Iris pigment epithelial cell (primary cell): ENCODE data around the gene XPNPEP3.
"Not testable (repeated sequence)": the region's sequence is repeated elsewhere in the genome, so short reads cannot be mapped to it uniquely, and the experiment has no call there.

Source experiments
- DNase-seq: peaks from one replicate; pipeline ENCODE4 v3.0.0-alpha.2; 2011; ENCODE audit warnings: low read depth

The XPNPEP3 gene

DNA sequence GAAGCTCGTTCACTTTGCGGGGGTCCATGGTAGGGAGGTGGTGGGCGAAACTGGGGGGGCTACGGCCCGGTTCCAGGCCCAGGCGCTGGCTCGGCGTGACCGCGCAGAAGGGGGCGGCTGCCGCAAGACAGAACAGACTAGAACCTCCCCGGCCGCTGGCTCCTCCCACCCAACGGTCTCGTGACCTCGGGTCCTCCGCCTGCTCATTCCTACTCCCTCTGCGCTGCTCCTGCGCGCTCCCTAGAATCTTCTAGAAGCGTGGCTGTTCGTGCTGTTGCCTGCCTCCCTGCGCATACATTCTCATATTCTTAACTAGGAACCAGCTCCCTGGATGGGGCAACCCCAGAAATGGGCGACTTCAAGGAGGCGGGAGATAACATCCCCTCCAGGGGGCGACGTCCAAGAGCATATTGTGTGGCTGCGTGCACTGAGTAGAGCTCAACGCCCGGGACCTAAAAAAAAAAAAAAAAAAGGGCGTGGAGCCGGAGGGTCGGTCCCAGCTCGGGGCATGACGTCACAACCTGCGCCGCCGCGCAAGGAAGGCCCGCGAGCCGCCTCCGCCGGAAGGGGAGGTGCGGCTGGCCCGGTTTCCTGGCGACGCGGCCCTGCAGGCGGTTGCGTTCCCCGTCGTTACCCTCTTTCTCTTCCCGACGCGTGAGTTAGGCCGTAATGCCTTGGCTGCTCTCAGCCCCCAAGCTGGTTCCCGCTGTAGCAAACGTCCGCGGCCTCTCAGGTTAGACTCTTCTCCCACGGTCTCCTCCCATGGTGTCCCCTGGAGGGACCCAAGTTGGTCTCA is at the start of gene XPNPEP3, which contains the start of gene ST13:
Gene XPNPEP3 (plus strand): TSS at position 636 of the 796 bp plus-strand sequence. CDS start 34 bp downstream, at position 670.
Gene ST13 (minus strand): TSS at position 127 of the 796 bp plus-strand sequence. CDS start 99 bp downstream, at position 28.
- DNase-seq, result peak; percentile 97

DNA sequence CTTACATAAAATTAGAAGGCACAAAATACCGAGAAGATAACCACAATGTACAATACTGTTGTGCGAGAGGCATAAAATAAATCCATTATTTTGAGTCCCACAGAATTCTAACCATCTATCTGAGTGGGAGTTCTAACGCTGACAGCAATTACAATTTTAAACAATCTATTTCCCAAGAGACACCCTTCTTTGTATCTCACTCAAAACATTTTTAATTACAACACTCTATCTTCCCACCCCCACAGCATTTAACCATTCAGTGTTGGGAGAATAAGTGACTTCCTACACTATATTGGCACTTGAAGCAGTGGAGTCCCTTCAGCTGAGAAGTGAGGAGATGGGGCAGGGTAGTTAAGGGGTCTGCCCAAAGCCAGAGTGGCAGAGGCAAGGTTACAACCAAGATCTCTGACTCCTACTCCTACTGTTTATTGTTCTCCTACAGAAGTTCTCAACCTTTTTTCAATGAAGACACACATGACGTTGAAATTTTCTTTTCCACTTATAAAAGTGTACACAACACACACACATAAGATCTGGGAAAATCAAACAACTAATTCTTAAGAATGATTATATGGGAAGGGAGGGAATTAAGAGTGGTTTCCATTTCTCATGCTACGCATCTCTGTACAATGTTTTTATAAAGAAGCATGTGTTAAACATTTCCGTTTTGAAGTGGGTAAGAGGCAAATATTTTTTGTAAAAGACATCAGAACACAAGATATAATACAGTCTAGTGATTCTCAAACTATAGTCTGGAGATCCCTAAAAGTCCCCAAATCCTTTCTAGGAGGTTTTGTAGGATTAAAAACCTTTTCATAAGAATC is 48.7 kb upstream of the XPNPEP3 start:
- peak; percentile 25 for DNase-seq

DNA sequence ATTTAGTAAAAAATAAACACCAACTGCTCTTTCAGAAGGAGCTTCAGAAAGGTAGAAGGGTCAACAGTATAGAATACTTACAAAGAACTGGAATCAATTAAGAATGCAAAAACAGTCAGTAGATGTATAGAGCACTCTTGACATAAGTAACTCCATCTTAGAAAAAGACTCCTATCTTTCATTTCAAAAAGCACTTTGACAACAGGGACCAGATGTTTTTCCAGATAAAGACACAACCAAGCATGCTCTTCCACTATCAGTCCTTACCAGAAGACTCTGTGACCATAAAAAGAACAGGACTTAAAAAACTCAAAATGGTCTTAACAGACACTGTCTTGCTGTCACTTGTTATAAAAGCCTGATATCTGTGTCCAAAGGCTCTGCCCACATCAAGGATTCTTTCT is 43.0 kb upstream of the XPNPEP3 start:
- DNase-seq, result no peak

DNA sequence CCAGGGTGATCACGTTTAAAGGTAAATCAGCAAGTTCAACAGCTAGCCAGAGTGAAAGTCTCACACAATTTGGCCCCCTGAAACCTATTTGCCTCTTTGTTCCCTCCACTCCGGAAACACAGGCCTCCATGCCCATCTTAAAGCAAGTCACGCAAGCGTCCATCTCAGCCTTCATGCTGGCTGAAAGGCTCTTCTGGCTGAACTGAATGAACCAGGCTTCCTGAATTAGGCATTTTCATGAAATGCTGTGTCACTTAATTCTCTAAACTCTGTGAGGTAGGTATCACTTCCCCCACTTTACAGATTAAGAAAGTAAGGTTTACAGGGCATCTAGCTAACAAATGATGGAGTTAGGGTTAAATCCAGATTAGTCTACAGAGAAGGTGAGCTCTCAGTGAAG is 39.2 kb upstream of the XPNPEP3 start:
- DNase-seq, result no peak

DNA sequence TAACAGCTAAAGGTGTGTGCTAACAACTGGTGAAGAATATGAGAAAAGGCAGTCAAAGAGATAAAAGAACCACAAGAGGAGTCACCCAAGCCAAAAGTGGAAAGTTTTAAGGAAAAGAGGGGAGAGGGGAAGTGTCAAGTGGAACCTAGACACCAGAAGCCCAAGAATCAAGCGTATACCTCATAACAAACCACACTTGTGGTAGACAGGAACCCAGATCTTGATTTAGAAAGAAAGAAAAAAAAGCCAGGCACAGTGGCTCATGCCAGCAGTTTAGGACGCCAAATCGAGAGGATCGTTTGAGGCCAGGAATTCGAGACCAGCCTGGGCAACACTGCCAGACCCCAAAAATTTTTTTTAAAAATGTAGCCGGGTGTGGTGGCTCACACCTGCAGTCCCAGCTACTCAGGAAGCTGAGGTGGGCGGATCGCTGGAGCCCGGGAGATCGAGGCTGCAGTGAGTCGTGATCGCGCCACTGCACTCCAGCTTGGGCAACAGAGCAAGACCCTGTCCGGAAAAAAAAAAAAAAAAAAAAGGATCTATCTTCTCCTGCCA is 38.7 kb upstream of the XPNPEP3 start:
- no peak for DNase-seq

DNA sequence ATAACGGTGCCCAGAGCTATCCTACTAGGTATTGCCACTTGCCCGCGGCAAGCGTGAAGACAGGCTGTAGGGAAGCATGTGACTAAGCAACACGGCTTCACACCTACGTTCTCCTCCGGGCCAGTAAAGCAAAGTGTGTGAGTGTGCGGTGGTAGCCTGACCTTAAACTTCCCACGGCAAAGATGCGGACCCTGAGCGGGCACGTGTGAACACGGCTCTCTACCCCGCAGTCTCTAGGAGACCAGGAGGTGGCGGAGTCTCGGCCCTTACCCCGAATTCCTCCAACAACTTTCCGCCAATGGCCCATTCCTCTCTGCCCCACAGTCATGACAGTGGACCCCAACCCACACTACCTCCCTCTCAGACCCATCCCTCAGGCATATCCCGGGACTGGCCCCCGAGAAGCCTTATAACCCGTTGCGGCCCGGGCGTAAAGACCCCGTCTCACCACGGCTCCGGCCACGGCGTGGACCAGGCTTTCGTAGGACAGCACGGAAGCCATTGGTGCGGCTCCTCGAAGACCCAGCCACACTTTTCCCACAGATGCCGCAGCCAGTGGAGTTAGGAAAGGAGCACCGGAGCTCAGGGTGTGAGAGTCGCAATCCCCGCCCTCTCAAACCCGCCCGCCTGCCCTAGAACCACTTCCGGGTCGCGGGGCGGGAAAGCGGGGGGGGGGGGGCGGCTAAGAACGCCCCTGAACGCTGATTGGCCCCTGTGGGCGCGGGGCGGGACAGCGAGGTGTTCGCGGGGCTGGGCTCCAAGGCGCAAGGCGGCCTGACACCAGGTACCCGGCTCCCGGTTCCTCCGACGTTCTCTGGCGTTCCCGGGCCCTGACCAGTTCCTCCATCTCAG is 38.0 kb upstream of the XPNPEP3 start, which contains the start of gene SLC25A17:
Gene SLC25A17 (minus strand): TSS at position 600 of the 852 bp plus-strand sequence. CDS start 98 bp downstream, at position 502.
- DNase-seq, result peak; percentile 82

DNA sequence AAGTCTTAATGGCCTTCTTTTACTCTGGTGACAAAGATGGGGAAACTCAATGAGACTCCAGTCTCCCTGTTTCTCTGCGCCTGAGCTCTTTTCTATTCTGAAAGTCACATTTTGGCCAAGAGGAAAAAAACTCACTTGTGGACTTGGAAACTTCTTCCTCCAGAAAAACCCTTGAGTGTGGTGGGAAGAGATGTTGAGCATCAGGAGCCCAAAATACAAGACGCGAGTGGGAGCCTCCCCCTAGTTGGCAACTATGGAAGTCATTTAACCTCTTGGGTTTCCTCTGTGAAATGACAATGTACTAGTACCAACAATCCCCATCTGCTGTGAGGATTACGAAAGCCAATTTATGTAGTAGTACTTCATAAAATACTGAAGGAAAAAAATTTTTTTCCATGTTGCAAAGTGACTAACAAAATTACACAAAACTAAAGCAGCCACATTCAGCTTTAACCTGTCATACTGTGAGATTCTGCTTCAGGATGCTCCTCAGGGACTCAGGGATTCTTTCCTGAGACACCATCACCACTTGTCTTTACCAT is 37.3 kb upstream of the XPNPEP3 start:
- peak; percentile 44 for DNase-seq

DNA sequence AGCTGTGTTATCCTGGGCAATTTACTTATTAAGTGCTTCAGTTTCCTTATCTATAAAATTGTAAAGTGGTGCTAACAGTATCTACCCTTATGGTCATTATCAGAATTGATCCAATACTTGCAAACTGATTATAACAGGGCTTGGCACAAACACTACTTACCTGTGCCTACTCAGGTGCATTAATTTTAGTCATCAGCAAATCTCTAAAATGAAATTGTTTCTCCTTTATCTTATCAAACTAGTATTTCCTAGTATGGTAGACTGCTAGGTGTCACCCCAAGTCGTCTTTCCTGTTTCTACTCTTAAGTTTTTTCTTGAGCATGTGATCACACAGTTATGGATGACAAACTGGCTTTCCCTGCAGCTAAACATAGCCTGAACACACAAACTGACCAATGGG is 33.5 kb upstream of the XPNPEP3 start:
- no peak for DNase-seq

DNA sequence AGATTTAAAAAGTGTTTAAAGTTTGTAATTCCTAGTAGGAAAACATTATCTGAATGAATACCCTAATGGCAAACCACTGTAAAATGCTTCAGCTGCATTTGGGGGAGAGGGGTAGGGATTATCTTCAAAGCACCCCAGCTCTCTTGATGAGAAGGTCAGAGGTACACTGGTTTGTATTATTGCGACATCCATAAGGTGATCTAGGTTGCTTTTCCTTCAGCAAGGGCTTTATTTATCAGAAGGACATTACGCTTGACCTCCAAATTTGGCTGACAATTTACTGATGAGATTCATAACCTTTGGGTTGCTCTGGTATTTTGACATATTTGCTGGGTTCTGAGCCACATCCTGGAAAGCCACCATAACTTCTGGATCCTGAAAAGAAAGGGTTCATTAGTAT is 30.7 kb upstream of the XPNPEP3 start:
- not testable (repeated sequence) for DNase-seq

DNA sequence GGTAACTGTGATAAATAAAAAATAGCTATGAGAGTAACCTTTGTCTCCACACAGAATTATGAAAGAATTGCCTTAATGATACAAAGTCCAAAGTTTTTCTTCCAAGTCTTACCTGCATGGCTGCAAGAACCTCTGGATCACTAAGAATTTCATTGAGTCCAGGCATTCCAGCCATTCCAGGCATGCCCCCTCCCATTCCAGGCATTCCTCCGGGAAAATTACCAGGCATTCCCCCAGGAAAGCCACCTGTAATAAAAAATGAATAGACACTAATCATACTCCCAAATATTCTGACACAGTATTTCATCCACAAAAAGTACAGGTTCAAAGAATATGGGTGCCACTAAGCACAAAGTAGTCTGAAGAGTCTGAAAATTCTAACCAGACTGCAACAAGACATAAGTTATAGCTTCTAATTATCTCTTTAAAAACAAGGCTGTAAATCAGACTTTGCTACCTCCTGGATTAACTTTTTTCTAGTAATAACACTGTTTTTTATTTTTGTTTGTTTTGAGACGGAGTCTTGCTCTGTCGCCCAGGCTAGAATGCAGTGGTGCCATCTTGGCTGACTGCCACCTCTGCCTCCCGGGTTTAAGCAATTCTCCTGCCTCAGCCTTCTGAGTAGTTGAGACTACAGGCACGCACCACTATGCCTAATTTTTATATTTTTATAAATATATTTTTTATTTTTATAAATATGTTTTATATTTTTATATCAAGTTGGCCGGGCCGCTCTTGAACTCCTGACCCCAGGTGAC is 29.8 kb upstream of the XPNPEP3 start:
- DNase-seq, result no peak

DNA sequence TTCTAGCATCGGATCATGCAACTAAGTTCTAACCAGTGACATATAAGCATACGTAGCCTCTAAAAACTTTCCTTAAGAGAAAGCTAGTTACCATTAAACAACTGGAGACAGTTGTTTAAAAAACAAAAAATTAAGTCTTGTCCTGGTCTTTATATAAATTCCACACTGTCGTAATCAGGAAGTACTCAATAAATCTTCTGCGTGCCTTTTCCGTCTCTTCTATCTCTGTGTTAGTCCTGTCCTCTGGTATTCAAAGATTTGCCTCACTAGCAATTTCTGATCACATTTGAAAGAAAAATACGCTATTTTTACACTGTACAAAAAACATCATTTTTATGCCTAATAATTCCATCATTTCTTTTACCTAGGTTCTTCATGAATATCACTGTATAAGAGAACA is 27.8 kb upstream of the XPNPEP3 start:
- no peak for DNase-seq

DNA sequence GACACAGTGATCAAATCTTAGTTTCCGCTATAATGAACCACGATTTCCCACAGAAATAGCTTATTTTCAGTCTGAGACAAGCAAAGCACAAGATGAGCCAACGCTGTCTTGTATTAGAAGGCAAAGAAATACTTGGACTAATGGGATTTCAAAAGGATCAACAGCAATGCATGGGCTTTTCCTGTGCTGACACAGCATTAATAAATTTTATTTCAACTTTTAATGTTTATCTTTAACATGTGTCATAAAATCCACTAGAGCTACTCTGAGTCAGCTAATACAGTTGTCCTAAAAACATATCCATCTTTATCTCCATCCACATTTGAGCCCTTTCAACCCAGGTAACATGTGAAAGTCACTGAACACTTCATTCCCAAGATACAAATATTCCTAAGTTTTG is 22.3 kb upstream of the XPNPEP3 start:
- no peak for DNase-seq

DNA sequence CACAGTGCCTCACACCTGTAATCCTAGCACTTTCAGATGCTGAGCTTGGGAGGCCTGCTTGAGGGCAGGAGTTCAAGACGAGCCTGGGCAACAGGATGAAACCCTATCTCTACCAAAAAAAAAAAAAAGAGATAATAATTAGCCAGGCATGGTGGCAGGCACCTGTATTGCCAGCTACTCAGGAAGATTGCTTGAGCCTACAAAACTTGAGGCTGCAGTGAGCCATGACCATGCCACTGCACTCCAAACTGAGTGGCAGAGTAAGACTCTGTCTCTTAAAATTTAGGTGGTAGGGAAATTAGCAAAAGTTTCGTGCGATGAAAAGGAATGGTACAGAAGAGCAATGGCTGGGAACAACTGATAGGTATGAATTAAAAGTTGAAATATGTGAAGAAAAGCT is 18.5 kb upstream of the XPNPEP3 start:
- no peak for DNase-seq

DNA sequence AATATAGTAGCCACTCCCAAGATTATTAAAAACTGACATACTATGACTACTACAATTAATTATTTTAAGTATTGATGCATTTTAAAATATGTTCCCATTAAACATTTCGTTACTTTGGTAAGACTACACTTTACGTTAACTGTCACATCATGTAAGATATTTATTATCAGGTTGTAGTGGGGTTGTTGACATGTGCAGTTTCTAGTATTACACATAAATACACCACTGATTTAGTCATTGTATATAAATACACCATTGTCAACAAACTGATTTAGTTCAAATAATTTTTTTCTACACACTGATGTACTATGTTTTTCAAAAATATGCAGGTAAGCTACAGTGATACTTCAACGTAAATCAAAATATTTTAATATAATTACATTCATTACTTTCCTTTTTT is 12.0 kb upstream of the XPNPEP3 start:
- DNase-seq, result no peak

DNA sequence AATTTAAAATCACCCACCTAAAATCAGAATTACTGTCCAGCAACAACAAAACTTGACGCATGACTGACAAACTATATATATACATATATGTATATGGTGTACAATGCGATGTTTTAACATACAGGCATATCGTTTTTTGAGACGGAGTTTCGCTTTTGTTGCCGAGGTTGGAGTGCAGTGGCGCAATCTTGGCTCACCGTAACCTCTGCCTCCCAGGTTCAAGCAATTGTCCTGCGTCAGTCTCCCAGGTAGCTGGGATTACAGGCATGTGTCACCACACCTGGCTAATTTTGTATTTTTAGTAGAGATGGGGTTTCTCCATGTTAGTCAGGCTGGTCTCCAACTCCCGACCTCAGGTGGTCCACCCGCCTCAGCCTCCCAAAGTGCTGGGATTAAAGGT is 11.1 kb upstream of the XPNPEP3 start:
- not testable (repeated sequence) for DNase-seq

DNA sequence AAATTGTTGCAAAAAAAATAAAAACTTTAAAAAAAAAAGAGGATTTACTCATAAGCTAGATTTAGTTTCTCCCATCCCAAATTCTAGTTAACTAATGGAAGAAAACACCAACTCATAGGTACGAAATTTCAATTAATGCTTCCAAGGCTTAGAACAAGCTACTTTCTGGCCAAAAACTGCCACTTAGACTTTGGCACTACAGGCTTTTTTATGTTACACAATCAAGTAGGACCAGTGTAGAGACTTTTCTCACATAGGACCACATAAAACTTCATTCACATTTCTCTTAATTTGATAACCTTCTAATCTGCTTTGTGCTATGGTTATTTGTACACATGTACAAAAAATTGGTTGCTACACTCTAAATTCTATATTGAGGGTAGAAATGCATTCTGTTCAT is 3.6 kb upstream of the XPNPEP3 start:
- DNase-seq, result no peak

DNA sequence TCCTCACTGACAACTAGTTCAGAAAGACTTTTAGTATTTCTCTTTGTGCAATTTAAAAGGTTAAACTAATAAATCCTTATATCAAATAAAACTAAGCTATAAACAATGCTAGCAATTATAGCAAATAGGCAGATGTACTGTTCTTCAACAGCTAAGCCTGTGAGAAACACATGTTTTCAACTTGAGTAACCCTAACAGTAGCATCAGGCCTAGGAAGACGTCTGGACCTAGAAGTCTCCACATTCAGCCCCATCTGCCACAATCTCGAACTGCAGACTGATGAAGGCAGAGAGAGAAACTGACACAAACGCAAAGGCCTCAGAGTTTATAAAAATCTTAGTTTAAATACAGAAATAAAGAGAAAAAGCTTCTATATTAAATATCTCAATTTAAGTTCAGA is 3.0 kb upstream of the XPNPEP3 start:
- peak; percentile 50 for DNase-seq

DNA sequence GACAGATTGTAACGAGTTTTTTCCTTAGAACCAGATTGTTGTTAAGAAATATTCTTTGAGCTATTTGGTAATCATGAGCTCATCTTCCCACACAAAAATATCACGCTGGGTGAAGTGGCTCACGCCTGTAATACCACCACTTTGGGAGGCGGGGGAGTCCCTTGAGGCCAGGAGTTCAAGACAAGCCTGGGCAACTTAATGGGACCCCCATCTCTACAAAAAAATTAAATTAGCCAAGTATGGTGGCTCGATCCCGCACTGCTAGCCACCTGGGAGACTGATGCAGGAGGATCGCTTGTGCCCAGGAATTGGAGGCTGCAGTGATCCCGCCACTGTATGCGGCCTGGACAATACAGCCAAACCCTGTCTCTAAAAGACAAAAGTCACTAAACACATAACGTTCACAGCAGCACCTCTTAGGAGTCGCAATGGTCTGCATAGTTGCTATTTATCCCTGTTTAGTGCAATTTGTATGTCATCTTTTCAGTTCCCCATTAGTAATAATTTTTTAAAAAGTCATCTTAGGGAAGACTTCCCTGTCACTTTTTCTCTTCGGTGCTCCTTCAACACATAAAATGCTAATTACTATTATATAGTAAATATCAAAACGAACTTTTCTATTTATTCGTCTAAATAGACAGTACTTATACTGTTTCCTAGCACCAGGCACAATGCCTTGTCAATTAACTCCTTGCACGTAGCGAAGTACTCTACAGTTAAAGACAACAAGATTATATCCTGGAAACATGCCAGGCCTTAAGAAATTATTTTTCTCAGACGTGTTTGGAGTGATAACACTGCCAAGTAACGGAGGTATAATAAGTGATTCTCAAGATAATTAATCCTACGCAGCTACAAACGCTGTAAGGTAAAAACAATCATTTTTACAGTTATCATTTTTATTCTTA is 1.6 kb upstream of the XPNPEP3 start:
- DNase-seq, result peak; percentile 58

DNA sequence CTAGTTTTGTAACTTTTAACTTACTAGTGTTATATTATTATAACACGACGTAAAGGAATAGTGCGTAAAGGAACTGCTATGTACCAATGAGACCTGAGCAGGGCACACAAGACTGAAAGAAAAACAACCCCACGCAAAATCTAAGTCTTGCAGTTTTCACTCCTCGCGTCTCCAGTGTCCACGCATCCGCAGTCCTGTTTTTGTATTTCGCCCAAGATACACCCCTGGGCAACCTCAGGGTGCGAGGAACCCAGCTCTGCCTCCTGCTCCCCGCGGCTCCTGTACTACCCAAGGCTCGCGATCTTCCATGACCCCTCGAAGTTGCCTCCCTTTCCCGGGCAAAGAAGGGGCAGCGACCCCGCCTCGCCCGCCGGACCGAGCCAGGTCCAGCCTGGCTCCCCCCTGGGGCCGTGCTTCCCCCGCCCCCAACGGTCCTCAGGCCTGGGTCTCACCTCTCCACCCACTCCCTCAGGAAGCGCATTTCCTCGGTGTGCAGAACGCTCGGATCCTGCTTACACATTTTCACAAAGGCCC is 902 bp upstream of the XPNPEP3 start:
- peak; percentile 51 for DNase-seq
